Keratinocyte (primary cell): ENCODE measurements around the gene ABCC4. TPM values are rescaled to one million over a fixed set of nuclear protein-coding genes. Genes with fewer than 3 reads are reported as not detected.

ENCODE experiments used
- DNase-seq: peaks from one replicate; pipeline ENCODE4 v3.0.0-alpha.2; 2011; ENCODE audit warnings: low read depth, missing footprints, low spot score
- FAIRE-seq: peaks from 2 replicates; lab custom pipeline; 2011; peaks lifted over from hg19 to GRCh38; lab: Jason Lieb, UNC
- H2AFZ ChIP-seq: 2 replicates; pipeline ENCODE4 v1.6.0; 2012; ENCODE audit warnings: low read length, control low read depth, inconsistent platforms; ENCODE audit not compliant: control insufficient read depth
- H3K27ac ChIP-seq: 2 replicates; pipeline ENCODE4 v1.5.1; 2011; ENCODE audit warnings: low read length; ENCODE audit not compliant: control insufficient read depth, insufficient read depth
- H3K27me3 ChIP-seq: 3 replicates; pipeline ENCODE4 v1.6.0; 2011; ENCODE audit warnings: low read length; ENCODE audit not compliant: control insufficient read depth, insufficient read depth; ENCODE audit errors: extremely low read depth
- H3K36me3 ChIP-seq, 2 experiments: 2 replicates in 1 of 2; 3 replicates in 1 of 2; pipeline ENCODE4 v1.5.1; 2011; ENCODE audit warnings: low read length in 2 of 2, mild to moderate bottlenecking in 1 of 2; ENCODE audit not compliant: control insufficient read depth in 2 of 2, insufficient read depth in 2 of 2; ENCODE audit errors: extremely low read depth in 1 of 2
- H3K4me1 ChIP-seq: 3 replicates; pipeline ENCODE4 v1.5.1; 2011; ENCODE audit warnings: low read length; ENCODE audit not compliant: control insufficient read depth, insufficient read depth; ENCODE audit errors: extremely low read depth
- H3K4me2 ChIP-seq: 3 replicates; pipeline ENCODE4 v1.6.0; 2011; ENCODE audit warnings: low read depth, low read length; ENCODE audit not compliant: control insufficient read depth, insufficient read depth; ENCODE audit errors: extremely low read depth
- H3K4me3 ChIP-seq, 3 experiments: fragments of 200-600 bp in 1 of 3; sonication (generic) in 1 of 3; 2 replicates in 2 of 3; 3 replicates in 1 of 3; pipeline ENCODE4 v1.5.1; 2011 to 2016; ENCODE audit warnings: low read length in 3 of 3, mild to moderate bottlenecking in 3 of 3, control low read depth in 2 of 3, inconsistent platforms in 1 of 3, low read depth in 1 of 3, mixed read lengths in 1 of 3, mixed run types in 1 of 3, moderate library complexity in 1 of 3; ENCODE audit not compliant: control insufficient read depth in 2 of 3, insufficient read depth in 2 of 3; ENCODE audit errors: extremely low read depth in 1 of 3
- H3K79me2 ChIP-seq: 2 replicates; pipeline ENCODE4 v1.6.0; 2012; ENCODE audit warnings: low read length; ENCODE audit not compliant: control insufficient read depth, insufficient read depth
- H3K9ac ChIP-seq: 3 replicates; pipeline ENCODE4 v1.6.0; 2011; ENCODE audit warnings: low read length; ENCODE audit not compliant: control insufficient read depth, insufficient read depth; ENCODE audit errors: extremely low read depth
- H3K9me1 ChIP-seq: 3 replicates; pipeline ENCODE4 v1.6.0; 2011; ENCODE audit warnings: low read length; ENCODE audit not compliant: control insufficient read depth, insufficient read depth; ENCODE audit errors: extremely low read depth
- H3K9me3 ChIP-seq: 2 replicates; pipeline ENCODE4 v1.5.1; 2012; ENCODE audit warnings: low read depth, low read length; ENCODE audit not compliant: control insufficient read depth
- H4K20me1 ChIP-seq: 3 replicates; pipeline ENCODE4 v1.6.0; 2011; ENCODE audit warnings: low read length; ENCODE audit not compliant: control insufficient read depth, insufficient read depth; ENCODE audit errors: extremely low read depth
- EZH2 ChIP-seq: IDR thresholded peaks from one replicate; pipeline ENCODE4 v1.6.1; 2012; ENCODE audit warnings: inconsistent platforms, mild to moderate bottlenecking, low read length, moderate library complexity
- dilution Hi-C: fragments of 300-500 bp; cut with MboI; formaldehyde crosslinking; loops from one replicate; pipeline ENCODE4 v1.7.0; 2020; ENCODE audit warnings: low sequenced_read_pairs; ENCODE audit not compliant: extremely low pct_ligation_motif_present
- polyA plus RNA-seq, 5 experiments: library from polyadenylated mRNA; depleted of rRNA in 3 of 5; stranded (reverse) in 3 of 5; stranded (forward) in 1 of 5; unstranded in 1 of 5; fragments of >200 nt; gene quantifications; 1 replicate in 1 of 5; 2 replicates in 3 of 5; 3 replicates in 1 of 5; pipeline versions ENCODE4 v1.2.1 to v1.2.3, GENCODE V29; 2011 to 2012; ENCODE audit warnings: missing spikeins in 2 of 5, low read depth in 1 of 5, low replicate concordance in 1 of 5
- TF ChIP-seq, protein P1 (sequence below), 3 experiments: IDR thresholded peaks in 1 of 3; conservative IDR thresholded peaks in 1 of 3; optimal IDR thresholded peaks in 1 of 3; 2 replicates in 2 of 3; 3 replicates in 1 of 3; pipeline versions ENCODE3 to v1.5.1; 2011; ENCODE audit warnings: low read length in 3 of 3, mild to moderate bottlenecking in 3 of 3, moderate library complexity in 2 of 3, control low read depth in 1 of 3, inconsistent platforms in 1 of 3; ENCODE audit not compliant: insufficient read depth in 2 of 3; ENCODE audit errors: extremely low read depth in 1 of 3

Gene ABCC4
- polyA plus RNA-seq, 1 donor (not counting 4 experiments of a cell fraction or from before 2014, with no cell fraction given), result 13.8 TPM

DNA sequence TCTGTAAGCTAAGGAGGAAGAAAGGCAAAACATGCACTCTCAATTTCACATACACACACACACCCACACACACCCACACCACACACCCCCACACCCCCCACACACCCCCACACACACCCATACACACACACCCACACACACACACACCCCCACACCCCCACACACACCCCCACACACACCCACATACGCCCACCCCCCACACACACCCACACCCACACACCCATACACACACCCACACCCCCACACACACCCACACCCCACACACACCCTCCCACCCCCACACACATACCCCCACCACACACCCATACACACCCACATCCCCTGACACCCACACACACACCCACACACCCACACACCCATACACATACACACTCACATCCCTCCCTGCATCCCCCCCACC lies 276.1 kb downstream of the ABCC4 start:
- dilution Hi-C loops, result no loop called here

DNA sequence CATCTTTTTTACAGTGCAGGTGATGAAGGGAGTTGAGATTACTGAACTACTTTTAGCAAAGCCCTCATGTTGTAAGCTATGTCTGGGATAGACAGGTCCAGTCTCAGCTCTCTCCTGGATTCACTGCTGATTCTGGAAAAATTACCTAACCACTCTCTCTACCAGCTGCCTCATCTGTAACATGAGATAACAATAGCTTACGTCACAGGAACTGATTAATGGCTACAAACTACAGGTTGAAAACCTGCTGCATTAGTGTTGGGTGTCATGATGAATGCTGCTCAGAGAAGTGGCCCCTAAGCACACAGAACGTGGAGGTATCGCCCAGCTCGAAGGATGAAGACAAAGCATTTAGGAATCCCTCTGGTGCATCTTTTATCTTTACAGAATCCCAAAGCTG lies 277.8 kb downstream of the ABCC4 start:
- FAIRE-seq, result no peak
- Histone ChIP-seq H3K27ac (no peak overlapping the region), H3K27me3 (no peaks in the 10 kb centered on the region), H4K20me1 (no peaks in the 10 kb centered on the region), H3K9ac (no peak overlapping the region), H3K4me1 (no peaks in the 10 kb centered on the region), H3K9me1 (no peaks in the 10 kb centered on the region), H3K9me3 (no peaks in the 10 kb centered on the region), H3K79me2 (no peaks in the 10 kb centered on the region), H3K4me2 (no peak overlapping the region), H3K4me3 (no peak overlapping the region), H2AFZ (no peak overlapping the region), H3K36me3 (no peaks in the 10 kb centered on the region)
- no peak for DNase-seq
- dilution Hi-C loops, result no loop called here
- TF ChIP-seq, protein P1, sequence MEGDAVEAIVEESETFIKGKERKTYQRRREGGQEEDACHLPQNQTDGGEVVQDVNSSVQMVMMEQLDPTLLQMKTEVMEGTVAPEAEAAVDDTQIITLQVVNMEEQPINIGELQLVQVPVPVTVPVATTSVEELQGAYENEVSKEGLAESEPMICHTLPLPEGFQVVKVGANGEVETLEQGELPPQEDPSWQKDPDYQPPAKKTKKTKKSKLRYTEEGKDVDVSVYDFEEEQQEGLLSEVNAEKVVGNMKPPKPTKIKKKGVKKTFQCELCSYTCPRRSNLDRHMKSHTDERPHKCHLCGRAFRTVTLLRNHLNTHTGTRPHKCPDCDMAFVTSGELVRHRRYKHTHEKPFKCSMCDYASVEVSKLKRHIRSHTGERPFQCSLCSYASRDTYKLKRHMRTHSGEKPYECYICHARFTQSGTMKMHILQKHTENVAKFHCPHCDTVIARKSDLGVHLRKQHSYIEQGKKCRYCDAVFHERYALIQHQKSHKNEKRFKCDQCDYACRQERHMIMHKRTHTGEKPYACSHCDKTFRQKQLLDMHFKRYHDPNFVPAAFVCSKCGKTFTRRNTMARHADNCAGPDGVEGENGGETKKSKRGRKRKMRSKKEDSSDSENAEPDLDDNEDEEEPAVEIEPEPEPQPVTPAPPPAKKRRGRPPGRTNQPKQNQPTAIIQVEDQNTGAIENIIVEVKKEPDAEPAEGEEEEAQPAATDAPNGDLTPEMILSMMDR (optimal IDR thresholded peaks at IDR 0.05 in 1 of 3, IDR thresholded peaks at IDR 0.05 in 1 of 3, conservative IDR thresholded peaks at IDR 0.05 in 1 of 3; ENCODE audit: extremely low read depth in 1 of 3, insufficient read depth in 2 of 3, low read length in 3 of 3), result no peak

More for the DNA sequence above, 276.1 kb downstream of the ABCC4 start:
- Histone ChIP-seq H3K4me1 (no peaks in the 10 kb centered on the region), H4K20me1 (no peaks in the 10 kb centered on the region), H3K9me1 (no peaks in the 10 kb centered on the region), H2AFZ (no peak overlapping the region), H3K79me2 (no peaks in the 10 kb centered on the region), H3K27me3 (no peaks in the 10 kb centered on the region), H3K4me2 (no peak overlapping the region), H3K27ac (no peak overlapping the region), H3K4me3 (no peak overlapping the region), H3K36me3 (no peaks in the 10 kb centered on the region), H3K9me3 (no peaks in the 10 kb centered on the region), H3K9ac (no peak overlapping the region)
- FAIRE-seq (no peak), DNase-seq (no peak)
- TF ChIP-seq, protein P1 (optimal IDR thresholded peaks at IDR 0.05 in 1 of 3, IDR thresholded peaks at IDR 0.05 in 1 of 3, conservative IDR thresholded peaks at IDR 0.05 in 1 of 3; ENCODE audit: extremely low read depth in 1 of 3, insufficient read depth in 2 of 3, low read length in 3 of 3), result no peak
- no peak for TF ChIP-seq EZH2
